ENCODE measurements around the gene BTNL9. TPM values are rescaled to one million over a fixed set of nuclear protein-coding genes. Genes with fewer than 3 reads are reported as not detected.

The BTNL9 gene
- 0.19 and 0.34 TPM in 2 replicates for total RNA-seq

GRCh38 chr5:181039931-181040630 lies at the start of gene BTNL9:
BTNL9 (plus strand) TSS chr5:181040266; CDS start chr5:181045490, 5,224 bp downstream.

Other genes with a start within 250 kb of the BTNL9 start
- gene MGAT1, start 237.5 kb upstream of the BTNL9 start, total RNA-seq, result 134 and 151 TPM in 2 replicates
- gene ZFP62, start 179.0 kb upstream of the BTNL9 start, total RNA-seq, result 18.7 and 26.9 TPM in 2 replicates
- gene BTNL8, start 141.1 kb upstream of the BTNL9 start, total RNA-seq, result not detected in 2 replicates
- gene BTNL3, start 51.4 kb upstream of the BTNL9 start, total RNA-seq, result not detected in 2 replicates
- not detected in 2 replicates for gene OR2V1, start 90.9 kb downstream of the BTNL9 start, total RNA-seq
- gene OR2V2, start 107.3 kb downstream of the BTNL9 start, total RNA-seq, result not detected in 2 replicates
- gene TRIM7, start 164.9 kb downstream of the BTNL9 start, total RNA-seq, result 0.29 and 0.31 TPM in 2 replicates
- gene TRIM41, start 183.0 kb downstream of the BTNL9 start, total RNA-seq, result 7.6 and 12.2 TPM in 2 replicates
- gene RACK1, start 203.6 kb downstream of the BTNL9 start, total RNA-seq, result 2,392 and 2,627 TPM in 2 replicates
- gene TRIM52, start 220.9 kb downstream of the BTNL9 start, total RNA-seq, result 5.8 and 10.8 TPM in 2 replicates

All from cardiac ventricle fibroblast (primary cell).